CD4-positive, alpha-beta T cell (primary cell): ENCODE measurements around the gene CFAP107. TPM values are rescaled to one million over a fixed set of nuclear protein-coding genes. Genes with fewer than 3 reads are reported as not detected.

Experiments used
- ATAC-seq: fragments of 200-7000 bp; cut with Tn5 transposase; one replicate; pipeline ENCODE4 v1.10.0; 2022; ENCODE audit warnings: mild to moderate bottlenecking; ENCODE audit not compliant: poor library complexity
- CTCF ChIA-PET: fragments of 350-600 bp; sonication (Branson Sonifier 250); formaldehyde crosslinking; loops from one replicate; lab custom pipeline; 2021; ENCODE audit warnings: antibody characterized with exemption, inconsistent platforms; lab: Charles Lee
- POLR2A ChIA-PET: fragments of 350-600 bp; sonication (Branson Sonifier 250); formaldehyde crosslinking; loops from one replicate; lab custom pipeline; 2021; ENCODE audit warnings: antibody characterized with exemption, inconsistent platforms; lab: Charles Lee
- DNase-seq, 14 experiments: peaks; one replicate each; pipeline ENCODE4 v3.0.0-alpha.2; 2013 to 2020; ENCODE audit warnings: mixed read lengths in 2 of 14
- H3K27ac ChIP-seq, 2 donors: one replicate each; pipeline versions ENCODE4 v1.5.1 to v1.7.0; 2013; ENCODE audit warnings: low read length in 2 of 2, low read depth in 1 of 2, mild to moderate bottlenecking in 1 of 2
- H3K27me3 ChIP-seq, 2 experiments: 1 replicate in 1 of 2; 2 replicates in 1 of 2; pipeline versions ENCODE4 v1.6.1 to v1.7.0; 2013; ENCODE audit warnings: low read length in 2 of 2, control low read depth in 1 of 2, mild to moderate bottlenecking in 1 of 2, moderate library complexity in 1 of 2; ENCODE audit not compliant: insufficient read depth in 2 of 2, control insufficient read depth in 1 of 2
- H3K36me3 ChIP-seq: one replicate; pipeline ENCODE4 v1.6.1; 2013; ENCODE audit warnings: low read length, control low read depth; ENCODE audit not compliant: insufficient read depth
- H3K4me1 ChIP-seq: one replicate; pipeline ENCODE4 v1.6.1; 2013; ENCODE audit warnings: low read length, control low read depth; ENCODE audit not compliant: insufficient read depth
- H3K4me3 ChIP-seq: one replicate; pipeline ENCODE4 v1.5.1; 2013; ENCODE audit warnings: mild to moderate bottlenecking, low read length, moderate library complexity
- H3K9me3 ChIP-seq, 2 experiments: 1 replicate in 1 of 2; 2 replicates in 1 of 2; pipeline versions ENCODE4 v1.6.1 to v1.7.0; 2013; ENCODE audit warnings: low read length in 2 of 2, mild to moderate bottlenecking in 2 of 2, control low read depth in 1 of 2, moderate library complexity in 1 of 2; ENCODE audit not compliant: control insufficient read depth in 1 of 2, insufficient read depth in 1 of 2
- H3K27ac Mint-ChIP-seq: one replicate; pipeline ENCODE4 v1.8.0; 2020; ENCODE audit warnings: mixed read lengths
- H3K27me3 Mint-ChIP-seq: one replicate; pipeline ENCODE4 v1.8.0; 2021; ENCODE audit warnings: mixed read lengths
- H3K36me3 Mint-ChIP-seq: one replicate; pipeline ENCODE4 v1.8.0; 2021; ENCODE audit warnings: low read depth, mixed read lengths
- H3K4me1 Mint-ChIP-seq: one replicate; pipeline ENCODE4 v1.8.0; 2021; ENCODE audit warnings: low read depth, mixed read lengths
- H3K4me3 Mint-ChIP-seq: one replicate; pipeline ENCODE4 v1.8.0; 2020; ENCODE audit warnings: mild to moderate bottlenecking, mixed read lengths
- H3K9me3 Mint-ChIP-seq: one replicate; pipeline ENCODE4 v1.8.0; 2020; ENCODE audit warnings: mixed read lengths
- CTCF ChIP-seq: fragments of 200-600 bp; IDR thresholded peaks from one replicate; pipeline ENCODE4 v1.8.0; 2022; ENCODE audit warnings: antibody characterized with exemption, mild to moderate bottlenecking
- intact Hi-C, 2 experiments: fragments of 100-400 bp; cut with DNase I in 1 of 2; cut with micrococcal nuclease in 1 of 2; formaldehyde crosslinking; loops; one replicate each; pipeline versions ENCODE4 v1.15.1 to v1.9.0; 2023 to 2025; cut with DNase I, micrococcal nuclease
- polyA plus RNA-seq, 2 donors: library from polyadenylated mRNA; unstranded; fragments of 120-200 nt; gene quantifications; one replicate each; pipeline ENCODE4 v1.2.1, GENCODE V29; 2013
- total RNA-seq, 174 experiments: library from RNA in 2 of 174; stranded (reverse) in 2 of 174; gene quantifications; one replicate each; pipeline ENCODE4 v1.2.3 and lab custom pipeline; 2021 to 2026

Gene CFAP107
- total RNA-seq (not detected), total RNA-seq (lab: John Stamatoyannopoulos, UW) (0 to 0.11 (median 0) reads per million in 172 experiments)
- polyA plus RNA-seq (2013, experiment 1 of 2): not detected
- polyA plus RNA-seq (2013, experiment 2 of 2): 0.03 TPM

GRCh38 chr1:12745992-12746323, at the start of gene CFAP107:
CFAP107 (plus strand) TSS chr1:12746200; CDS start chr1:12746431, 231 bp downstream.
- peaks cover 11 to 35% of the 10 kb centered on the region in 2 experiments for H3K9me3 ChIP-seq
- CTCF ChIA-PET: no interaction called here
- no peak within 1 kb of the TSS for H3K4me3 ChIP-seq
- no peak within 1 kb of the TSS for H3K27ac Mint-ChIP-seq
- no peaks in the 10 kb centered on the region for H3K36me3 Mint-ChIP-seq
- no peak for ATAC-seq
- POLR2A ChIA-PET: no interaction called here
- no peak for DNase-seq
- H3K4me1 ChIP-seq: no peaks in the 10 kb centered on the region
- H3K27me3 ChIP-seq: peaks cover 25 to 40% of the 10 kb centered on the region in 2 experiments
- H3K9me3 Mint-ChIP-seq: peaks cover 17% of the 10 kb centered on the region
- no peak within 1 kb of the TSS for H3K4me3 Mint-ChIP-seq
- TF ChIP-seq CTCF: no peak
- no peaks in the 10 kb centered on the region for H3K36me3 ChIP-seq
- intact Hi-C loops: no loop called here
- H3K4me1 Mint-ChIP-seq: no peaks in the 10 kb centered on the region
- H3K27me3 Mint-ChIP-seq: peaks cover 80% of the 10 kb centered on the region
- H3K27ac ChIP-seq: no peak within 1 kb of the TSS

GRCh38 chr1:12696658-12697057, 49.3 kb upstream of the CFAP107 start:
- no peaks in the 10 kb centered on the region for H3K36me3 ChIP-seq
- no peak overlapping the region for H3K4me3 ChIP-seq
- peaks cover 0 to 6% of the 10 kb centered on the region in 2 experiments for H3K27me3 ChIP-seq
- H3K9me3 Mint-ChIP-seq: no peaks in the 10 kb centered on the region
- intact Hi-C loops: no loop called here
- no peak overlapping the region for H3K4me3 Mint-ChIP-seq
- H3K27ac Mint-ChIP-seq: no peak overlapping the region
- H3K27me3 Mint-ChIP-seq: peaks cover 57% of the 10 kb centered on the region
- POLR2A ChIA-PET: no interaction called here
- DNase-seq (no peak), ATAC-seq (no peak)
- H3K9me3 ChIP-seq: peaks cover 0 to 2% of the 10 kb centered on the region in 2 experiments
- H3K4me1 ChIP-seq: no peaks in the 10 kb centered on the region
- H3K27ac ChIP-seq: no peak overlapping the region
- TF ChIP-seq CTCF: no peak
- CTCF ChIA-PET: no interaction called here
- H3K4me1 Mint-ChIP-seq: no peaks in the 10 kb centered on the region
- no peaks in the 10 kb centered on the region for H3K36me3 Mint-ChIP-seq

- Mint-ChIP-seq H3K36me3 (no peaks in the 10 kb centered on the region), H3K4me3 (no peak overlapping the region), H3K27ac (no peak overlapping the region), H3K4me1 (no peaks in the 10 kb centered on the region), H3K9me3 (no peaks in the 10 kb centered on the region), H3K27me3 (peaks cover 53% of the 10 kb centered on the region)
- no peak overlapping the region for H3K27ac ChIP-seq
- H3K36me3 ChIP-seq: no peaks in the 10 kb centered on the region
- H3K4me3 ChIP-seq: no peak overlapping the region
- no peaks in the 10 kb centered on the region for H3K4me1 ChIP-seq
- CTCF ChIA-PET: no interaction called here
- DNase-seq (no peak), ATAC-seq (no peak)
- POLR2A ChIA-PET: no interaction called here
- intact Hi-C loops: no loop called here
- no peak for TF ChIP-seq CTCF
- H3K9me3 ChIP-seq: peaks cover 0 to 7% of the 10 kb centered on the region in 2 experiments
- peaks cover 3 to 9% of the 10 kb centered on the region in 2 experiments for H3K27me3 ChIP-seq
Measured at GRCh38 chr1:12697397-12697796, 48.6 kb upstream of the CFAP107 start.
